Activated gamma-delta T cell treated with anti-CD3 and anti-CD28 coated beads, Interleukin-2, amount 50 U/mL, for 16 hours (primary cell): Measurements from ENCODE around the gene ATP8A2.

Source experiments
- DNase-seq: peaks from one replicate; pipeline ENCODE4 v3.0.0-alpha.2; 2020; ENCODE audit warnings: low read depth

Gene ATP8A2

DNA sequence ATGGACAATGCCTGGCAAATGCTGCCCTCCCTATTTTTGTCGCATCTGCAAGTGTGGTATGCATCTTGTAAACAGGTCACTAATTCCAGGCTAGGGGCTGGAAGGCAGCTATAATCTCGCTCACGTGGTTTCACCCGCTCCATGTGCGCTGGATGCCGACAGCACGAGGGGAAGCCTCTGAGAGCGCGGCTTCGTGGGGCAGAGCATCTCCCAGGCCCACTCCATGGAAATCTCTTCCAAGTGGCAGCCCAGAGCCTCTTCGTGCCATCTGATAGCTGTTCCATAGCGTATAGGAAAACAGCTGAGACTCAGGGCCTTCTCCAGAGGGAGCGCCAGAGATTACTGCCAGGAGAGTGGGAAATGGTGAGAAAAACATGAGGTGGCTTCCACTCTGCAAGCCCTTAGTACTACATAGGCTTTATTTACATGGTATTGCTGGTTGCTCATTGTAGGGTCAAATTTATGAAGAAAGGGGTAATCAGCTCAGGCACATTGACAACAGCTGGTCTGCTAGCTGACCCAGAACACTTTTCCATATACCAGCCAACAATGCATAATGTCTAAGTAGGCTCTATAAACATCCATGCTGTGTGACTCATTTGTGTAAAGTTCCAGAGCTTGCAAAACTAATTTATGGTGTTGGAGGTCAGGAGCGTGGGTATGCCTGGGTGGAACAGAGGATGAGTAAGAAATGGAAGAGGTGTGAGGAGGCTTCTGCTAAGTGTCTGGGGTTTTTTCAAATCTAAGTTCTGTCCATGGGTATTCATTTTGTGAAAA, 514.9 kb downstream of the ATP8A2 start:
- DNase-seq = no peak

DNA sequence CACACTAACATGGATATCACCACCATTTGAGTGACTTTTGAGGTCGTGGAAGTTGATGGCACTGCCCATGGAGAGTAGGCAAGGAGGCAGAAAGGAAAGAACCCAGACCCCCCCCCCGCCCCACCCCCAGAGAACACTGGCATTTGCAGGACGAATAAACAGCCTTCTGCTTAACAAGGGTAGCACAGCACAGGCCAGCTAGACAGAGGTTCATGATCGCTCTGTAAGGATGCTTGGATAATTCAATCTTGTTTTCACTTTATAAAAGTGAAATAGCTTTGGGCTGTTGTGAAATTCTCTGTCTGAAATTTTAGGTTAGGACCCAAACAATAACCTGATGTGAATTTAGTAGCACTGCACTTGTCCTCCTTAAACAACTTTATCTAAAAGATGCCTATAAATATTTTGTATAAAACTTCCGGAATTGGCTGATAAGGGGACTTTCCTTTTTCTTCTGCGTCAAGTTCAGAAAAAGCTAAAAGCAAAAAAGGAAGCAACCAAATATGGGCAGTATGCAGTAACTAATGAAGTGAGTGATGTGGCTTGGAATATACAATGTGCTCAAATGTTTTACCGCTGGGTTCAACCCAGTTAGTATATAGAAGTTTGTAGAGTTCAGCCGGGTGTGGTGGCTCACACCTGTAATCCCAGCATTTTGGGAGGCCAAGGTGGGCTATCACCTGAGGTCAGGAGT, 516.3 kb downstream of the ATP8A2 start:
- no peak for DNase-seq

DNA sequence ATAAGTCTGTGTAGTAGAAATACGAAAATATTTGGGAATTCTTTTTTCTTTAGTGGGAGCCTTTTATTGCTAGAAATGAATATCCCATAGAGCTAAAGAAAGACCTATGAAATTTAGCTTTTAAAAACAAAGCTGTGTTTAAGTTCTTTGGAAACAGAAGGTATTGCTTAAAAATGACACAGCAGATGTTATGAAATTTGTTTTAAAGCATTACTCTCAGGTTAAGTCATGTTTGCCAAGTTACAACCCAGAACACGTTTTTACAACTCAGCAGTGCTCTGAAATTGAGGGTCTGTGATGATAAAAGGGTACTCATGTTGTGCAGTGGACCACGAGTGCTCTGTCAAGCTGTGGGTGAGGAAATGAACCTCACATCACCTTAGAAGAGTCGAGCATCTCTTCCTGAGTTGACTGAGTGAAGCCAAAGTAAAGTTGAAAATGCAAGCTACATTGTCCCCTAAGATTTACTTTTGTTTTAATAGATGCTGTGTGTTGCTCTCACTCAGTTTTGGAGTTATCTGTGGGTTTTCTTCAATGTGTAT, 519.0 kb downstream of the ATP8A2 start:
- no peak for DNase-seq

DNA sequence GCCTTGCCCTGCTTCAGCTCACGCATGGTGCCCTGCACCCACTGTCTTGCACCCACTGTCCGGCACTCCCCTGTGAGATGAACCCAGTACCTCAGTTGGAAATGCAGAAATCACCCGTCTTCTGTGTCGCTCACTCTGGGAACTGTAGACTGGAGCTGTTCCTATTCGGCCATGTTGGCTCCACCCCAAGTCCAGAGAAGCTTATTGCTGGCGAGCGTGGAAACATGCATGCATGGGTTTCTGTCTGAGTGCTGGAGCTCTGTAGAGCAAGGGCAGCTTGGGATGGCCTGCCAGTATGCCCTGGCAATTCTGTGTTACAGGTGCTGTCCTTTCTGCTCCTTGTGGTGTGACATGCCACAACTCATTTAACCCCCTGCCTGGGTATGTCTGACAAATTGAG, 527.2 kb downstream of the ATP8A2 start:
- no peak for DNase-seq

DNA sequence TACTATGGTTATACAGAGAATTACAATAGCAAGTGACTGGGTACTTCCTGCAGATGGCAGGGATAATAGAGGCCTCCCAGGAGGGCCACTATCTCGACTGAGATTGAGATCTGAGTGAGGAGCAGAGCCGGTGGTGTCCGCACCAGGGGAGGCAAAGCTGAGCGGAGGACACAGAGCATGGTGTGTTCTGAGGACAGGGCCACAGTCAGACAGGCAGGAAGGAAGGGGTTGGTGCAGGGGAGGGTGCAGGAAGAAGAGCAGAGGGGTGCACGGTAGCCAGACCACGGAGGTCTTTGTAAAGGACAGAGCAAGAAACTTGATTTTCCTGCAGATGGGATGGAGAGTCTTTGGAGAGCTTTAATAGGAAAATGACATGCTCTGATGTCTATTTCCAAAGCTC, 527.7 kb downstream of the ATP8A2 start:
- DNase-seq = no peak

DNA sequence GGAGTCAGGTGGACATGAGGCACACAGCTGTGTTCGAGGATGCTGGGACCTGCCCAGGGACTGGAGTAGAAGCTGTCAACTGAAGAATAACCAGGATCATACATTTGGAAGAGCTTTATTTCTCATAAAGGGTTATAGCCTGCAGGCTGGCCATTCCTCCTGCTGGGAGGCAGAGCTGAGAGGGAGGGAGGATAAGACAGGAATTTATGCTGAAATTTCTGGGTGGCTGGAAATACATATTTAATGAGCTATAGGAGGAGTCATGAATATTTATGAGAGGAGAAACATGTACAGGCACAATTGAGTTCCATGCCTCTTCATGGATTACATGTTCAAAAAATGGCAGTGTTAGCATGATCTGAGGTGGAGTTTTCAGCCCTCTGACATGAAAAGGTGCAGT, 528.2 kb downstream of the ATP8A2 start:
- DNase-seq = no peak

DNA sequence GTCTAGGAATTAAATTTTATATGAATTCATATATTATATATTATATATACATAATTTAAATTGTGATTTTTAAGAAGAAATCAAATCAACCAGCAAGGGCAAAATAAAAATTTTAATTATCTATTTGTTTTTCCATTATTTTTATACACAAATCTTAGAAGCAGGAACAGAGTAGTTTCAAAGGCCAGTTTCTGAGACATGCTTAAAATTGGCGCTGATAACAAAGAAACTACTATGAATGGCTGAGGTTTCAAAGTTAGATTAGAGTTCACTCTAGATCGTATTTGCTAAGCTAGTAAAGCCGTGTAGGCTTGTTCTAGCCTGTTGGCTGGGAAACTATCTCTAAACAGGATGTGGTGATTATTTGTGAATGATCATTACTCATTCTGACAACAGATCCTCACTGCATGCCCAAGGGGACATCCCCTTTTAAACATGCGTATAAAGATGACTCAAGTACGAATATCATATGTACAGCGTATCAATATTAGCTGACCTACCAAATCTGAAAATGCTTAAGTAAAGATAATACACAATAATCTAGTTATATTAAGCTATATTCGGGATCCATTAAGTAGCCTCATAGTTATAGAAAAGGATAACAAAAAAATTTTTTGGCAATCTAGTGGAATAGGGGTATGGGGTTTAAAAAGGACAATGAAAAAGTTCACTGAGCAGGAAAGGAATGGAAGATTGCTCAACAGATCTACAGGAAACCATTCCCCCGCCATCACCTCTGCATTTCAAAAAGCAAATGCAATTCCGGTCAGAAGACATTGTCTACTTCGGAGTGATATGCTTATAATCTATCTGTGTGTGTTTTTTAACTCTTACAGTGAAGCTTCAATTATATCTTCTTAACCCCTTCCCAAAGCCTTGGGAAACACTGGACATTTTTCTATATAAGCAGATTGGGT, 529.9 kb downstream of the ATP8A2 start:
- DNase-seq = peak; percentile 17

DNA sequence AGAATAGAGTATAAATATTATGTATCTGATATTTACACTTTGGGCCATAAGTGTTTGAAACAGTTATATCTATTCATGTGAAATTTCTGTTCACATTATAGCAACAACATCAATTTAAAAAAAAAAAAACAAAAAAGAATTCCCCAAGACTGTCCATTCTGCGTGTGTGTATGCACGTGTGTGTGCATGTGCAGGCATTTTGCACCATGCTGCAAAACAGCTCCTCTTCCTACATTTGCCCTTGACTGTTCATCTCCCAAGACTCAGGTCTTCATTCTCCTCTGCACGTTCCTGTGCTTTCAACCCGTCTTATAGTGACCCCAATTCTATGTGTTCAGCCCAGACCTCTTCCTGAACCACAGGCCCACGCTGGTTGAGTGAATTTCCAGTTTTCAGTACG, 530.7 kb downstream of the ATP8A2 start:
- no peak for DNase-seq

DNA sequence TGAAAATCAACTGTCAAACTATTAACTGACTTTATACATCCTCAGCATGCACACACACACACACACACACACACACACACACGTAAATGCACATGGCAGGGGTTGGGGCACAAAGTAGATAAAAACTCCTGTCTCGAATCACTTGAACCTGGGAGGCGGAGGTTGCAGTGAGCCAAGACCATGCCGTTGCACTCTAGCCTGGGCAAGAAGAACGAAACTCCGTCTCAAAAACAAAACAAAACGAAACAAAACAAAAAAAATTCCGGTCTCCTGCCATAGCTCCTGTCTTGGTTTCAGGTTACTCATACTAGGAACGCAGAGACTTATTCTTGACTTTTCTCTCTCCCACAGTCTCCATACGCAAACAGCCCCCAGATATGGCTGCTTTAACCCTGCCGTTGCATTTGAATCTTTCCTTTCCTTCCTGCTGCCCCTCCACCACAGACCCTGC, 531.1 kb downstream of the ATP8A2 start:
- DNase-seq = no peak

DNA sequence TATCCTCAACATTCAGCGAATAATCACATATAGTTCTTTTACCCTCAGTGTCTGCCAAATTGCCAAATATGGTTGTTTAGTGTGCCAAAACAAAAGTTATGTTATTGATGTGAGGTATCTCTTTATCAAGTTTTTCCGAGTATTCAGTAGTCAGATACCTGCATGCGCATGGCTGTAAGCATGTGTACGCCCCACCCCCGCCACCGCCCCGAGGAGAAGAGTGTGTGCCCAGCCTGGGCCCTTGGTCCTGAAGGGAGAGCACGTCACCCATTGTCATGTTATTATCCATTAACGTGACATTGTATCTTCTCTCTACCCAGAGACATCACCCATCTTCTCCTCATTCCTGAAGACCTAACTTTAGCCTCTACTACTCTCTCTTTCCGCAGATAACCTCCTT, 533.1 kb downstream of the ATP8A2 start:
- DNase-seq = no peak

DNA sequence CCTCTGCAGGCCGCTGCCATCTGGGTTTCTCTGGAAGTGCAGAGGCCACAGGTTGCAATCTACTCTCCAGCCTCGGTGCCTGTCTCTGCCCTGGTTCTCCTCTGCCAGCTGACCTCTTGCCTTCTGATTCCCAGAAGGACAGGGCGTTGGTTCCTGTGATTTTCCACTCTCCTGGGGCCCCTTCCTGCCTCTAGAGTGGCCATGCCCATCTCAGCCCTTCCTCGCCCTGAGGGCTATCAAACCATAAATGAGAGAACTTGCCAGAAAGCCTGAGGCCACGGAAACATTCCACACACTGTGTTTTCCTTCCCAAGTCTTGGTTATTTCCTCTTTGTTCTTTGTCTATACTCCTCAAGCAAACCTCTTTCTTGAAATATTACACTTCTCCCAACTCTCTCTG, 533.8 kb downstream of the ATP8A2 start:
- DNase-seq = no peak

DNA sequence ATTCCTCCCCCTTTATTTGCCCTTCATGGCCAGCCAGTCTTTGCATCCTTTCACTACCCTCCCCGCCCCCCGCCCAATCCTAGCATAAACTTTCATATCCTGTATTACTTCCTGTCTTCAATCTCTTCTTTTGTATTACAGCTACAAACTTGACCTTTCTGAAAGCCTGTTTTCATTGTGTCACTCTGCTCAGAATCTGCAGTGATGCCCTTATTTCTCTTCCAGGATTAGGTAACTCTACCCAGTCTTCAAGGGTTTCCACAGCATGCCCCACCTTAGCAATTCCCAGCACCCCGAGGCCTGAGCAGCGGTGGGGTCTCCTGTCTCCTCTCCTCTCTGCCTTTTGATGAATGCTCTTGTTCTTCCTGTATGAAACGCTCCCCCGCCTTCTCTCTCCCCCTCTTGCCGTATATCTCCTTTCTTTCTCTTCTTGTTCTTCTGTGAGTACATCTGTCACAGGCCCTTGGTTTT, 534.5 kb downstream of the ATP8A2 start:
- no peak for DNase-seq

DNA sequence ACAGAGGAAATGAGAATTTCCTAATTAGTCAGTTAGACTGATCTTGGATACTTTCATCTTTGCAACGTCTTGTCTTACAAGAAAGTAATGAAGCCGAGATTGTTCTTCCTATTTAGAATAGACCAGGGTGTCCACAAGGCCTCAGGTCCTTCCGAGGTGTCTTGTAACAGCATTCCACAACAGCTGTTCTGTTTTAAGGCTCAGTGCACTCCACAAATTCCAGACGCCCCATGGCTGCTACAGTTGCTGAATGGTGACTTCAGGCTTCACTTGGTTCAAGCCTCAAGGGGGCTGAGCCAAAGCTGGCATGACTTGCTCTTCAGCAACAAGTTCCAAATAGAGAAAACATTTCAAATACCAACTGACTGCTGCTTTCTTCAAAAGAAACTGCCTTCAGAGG, 536.6 kb downstream of the ATP8A2 start:
- no peak for DNase-seq

DNA sequence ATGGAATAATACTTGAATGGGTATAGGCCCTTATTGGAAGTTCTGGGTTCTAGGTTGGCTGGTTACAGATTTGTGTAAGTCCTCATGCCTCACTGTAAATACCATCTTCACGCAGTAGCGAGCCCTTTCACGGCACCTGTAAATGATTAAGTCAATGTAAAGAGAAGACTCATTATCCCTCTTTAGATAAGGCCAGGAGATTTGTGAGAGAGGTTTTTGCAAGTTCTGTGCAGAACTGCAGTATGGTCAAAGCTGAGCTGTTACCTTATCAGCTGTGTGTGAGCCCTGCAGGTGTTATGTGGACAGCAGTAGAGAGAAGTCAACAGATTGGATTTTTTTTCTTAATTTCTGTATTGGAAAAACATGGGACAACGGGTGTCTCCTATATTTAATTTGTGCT, 538.5 kb downstream of the ATP8A2 start:
- no peak for DNase-seq

DNA sequence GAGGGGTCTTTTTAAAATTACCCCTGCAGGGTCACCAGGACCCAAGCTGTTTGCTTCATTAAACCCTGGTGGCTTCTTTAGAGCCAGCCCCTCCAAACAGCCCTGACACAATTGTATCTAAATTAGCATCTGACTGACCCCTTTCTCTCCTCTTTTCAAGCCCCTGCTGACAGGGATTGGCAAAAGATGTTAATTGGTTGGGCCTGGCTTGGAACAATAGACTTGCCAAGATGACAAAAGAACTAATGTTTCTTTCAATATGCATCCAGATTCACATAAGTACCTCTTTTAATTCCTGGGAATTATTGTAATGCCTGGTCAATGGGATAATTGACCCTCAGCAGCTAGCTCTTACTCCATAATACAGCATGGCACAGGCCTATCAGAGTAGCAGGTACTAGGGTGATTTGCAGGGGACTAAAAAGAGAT, 539.2 kb downstream of the ATP8A2 start:
- DNase-seq = no peak

DNA sequence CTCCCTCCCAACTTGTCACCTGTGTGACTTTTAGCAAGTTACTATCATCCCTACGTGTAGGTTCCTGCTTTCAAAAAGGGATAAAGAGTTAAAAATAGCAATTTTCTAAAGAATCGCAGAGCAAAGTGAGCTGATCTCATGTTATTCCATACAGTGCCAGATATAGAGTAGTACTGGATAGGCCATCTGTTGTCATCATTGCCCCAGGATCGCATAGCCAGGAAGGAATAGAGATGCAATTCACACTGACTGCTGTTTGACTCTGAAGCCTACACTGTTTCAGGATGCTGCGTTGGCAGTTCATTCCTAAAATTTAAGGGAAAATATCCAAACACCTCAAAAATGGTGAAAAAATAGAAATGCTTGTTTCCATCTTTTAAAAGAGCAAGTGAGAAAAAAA, 541.2 kb downstream of the ATP8A2 start:
- no peak for DNase-seq

DNA sequence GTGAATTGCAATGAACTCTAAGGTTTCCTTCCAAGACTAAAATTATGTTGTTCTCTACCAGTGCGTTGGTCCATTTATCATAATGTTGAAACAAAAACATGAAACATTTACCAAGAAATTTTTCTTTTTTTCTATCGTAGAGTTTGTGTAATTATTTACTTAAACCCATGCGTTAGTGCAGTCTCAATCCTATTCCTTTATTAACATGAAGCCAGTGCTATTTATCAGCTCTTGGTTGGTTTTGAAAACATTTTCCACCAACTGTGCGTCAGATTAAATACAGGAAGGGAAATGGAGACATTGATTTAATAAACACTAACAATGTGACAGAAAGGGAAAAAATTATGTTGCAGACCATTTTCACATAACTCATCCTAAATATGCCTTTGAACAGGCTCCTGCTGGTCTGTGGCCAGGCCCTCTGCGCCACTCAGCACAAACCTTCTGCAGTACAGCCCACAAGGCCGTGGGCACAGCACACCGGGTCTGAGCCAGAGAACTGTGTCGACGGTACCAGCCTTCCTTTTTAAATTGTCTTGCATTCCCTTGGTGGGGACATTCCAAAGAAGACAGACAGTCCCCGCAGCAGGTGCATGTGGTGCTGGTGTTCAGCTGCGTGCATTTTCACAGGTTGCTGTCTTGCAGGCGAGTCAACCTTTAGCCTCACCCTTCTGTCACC, 544.2 kb downstream of the ATP8A2 start:
- DNase-seq = no peak

DNA sequence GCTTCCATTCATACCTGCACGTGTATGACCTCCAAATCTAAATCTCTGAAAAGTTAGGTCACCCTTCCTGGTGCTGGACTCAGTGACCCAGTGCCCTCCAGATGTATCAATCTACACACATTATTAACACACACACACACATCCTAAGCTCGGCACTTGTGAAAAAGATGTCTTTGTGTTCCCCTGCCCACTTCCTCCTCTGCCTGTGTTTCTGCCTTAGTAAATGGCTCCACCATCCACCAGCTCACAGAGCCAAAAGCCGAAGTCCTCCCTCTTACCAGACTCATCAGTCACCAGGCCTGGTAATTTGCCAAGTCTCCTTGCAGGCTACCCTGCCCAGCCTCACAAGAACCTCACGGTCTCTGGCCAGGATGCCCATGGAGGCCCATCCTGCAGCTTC, 548.5 kb downstream of the ATP8A2 start:
- no peak for DNase-seq

DNA sequence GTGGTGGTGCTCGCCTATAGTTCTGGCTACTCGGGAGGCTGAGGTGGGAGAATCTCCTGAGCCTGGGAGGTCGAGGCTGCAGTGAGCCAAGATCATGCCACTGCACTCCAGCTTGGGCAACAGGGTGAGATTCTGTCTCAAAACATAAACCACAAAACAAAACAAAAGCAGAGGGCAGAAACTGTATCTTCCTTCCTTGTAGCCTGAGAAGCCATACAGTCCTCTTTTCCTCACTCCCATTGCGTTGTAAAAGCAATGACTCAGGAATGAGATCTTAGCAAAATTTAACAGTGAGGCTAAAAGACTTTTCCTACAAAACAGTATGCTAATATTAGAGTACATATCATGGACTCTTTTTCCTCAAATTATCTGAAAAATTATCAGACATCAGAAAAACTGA, 549.2 kb downstream of the ATP8A2 start:
- DNase-seq = no peak

DNA sequence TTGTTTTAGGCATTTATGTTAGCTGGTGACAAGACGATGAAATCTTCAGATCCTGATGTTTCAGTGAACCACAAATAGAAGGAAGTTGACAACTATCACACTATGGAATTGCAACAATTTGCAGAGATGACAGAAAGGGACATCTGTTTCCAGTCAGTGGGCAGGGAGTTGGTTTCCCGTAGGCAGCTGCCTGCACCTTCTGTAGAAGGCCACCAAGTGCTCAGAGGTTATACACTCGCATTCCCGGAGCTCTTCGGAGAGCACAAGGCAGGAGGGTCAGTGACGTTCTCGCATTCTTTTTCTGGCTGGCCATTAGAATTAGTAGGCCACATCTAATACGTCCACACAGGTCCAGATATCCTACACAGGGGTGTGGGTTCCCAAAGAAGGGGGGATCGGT, 550.6 kb downstream of the ATP8A2 start:
- DNase-seq = no peak

DNA sequence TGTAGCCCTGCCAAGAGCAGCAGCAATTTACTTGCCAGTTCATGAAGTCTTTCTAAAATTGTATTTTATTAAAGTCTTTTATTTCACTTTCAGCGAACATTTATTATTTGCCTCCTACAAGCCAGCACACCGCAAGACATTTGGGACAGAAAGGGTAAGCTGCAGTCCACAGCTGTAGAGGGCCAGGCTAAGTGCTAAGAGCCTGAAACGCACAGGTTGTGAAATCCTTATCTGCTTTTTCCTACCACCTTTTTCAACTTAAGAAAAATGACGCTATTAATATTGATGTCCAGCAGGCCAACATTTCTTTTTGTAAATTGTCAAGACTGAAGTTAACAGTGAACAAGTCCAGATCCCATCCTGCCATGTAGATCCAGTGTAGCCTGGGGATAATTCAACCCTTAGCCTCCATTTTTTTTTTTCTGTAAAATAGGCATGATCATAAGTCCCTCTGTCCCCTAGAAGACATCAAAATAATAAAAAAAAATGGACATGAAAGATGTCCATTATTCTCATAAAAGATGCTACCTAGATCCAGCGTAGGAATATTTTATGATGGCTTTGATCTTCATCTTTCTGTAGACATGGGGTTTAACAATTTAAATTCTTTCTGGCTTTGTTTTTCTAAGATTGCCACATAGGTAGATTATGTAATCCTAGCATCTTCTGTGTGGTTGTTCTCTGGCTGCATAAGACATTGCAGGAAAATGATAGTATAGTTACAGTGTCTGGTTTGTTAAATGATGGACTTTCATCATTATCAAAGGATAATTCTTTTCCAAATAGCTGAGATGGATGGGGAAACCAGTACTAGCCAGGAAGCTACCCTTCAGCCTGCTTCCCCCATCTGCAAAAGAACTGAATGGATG, 551.7 kb downstream of the ATP8A2 start:
- no peak for DNase-seq
